LNCaP clone FGC (cell line): ENCODE data around the gene LRRC43.

Experiments used
- DNase-seq: peaks from one replicate; pipeline ENCODE4 v3.0.0-alpha.2; 2011; ENCODE audit warnings: low read depth
- H3K4me3 ChIP-seq: 2 replicates; pipeline ENCODE4 v1.5.1; 2011; ENCODE audit warnings: mild to moderate bottlenecking, low read depth, low read length, control low read depth
- TF ChIP-seq, protein P1 (sequence below): IDR thresholded peaks from 2 replicates; pipeline ENCODE4 v1.5.1; 2012; ENCODE audit warnings: mild to moderate bottlenecking; ENCODE audit not compliant: control insufficient read depth, insufficient read depth; ENCODE audit errors: extremely low read depth

LRRC43 gene

DNA sequence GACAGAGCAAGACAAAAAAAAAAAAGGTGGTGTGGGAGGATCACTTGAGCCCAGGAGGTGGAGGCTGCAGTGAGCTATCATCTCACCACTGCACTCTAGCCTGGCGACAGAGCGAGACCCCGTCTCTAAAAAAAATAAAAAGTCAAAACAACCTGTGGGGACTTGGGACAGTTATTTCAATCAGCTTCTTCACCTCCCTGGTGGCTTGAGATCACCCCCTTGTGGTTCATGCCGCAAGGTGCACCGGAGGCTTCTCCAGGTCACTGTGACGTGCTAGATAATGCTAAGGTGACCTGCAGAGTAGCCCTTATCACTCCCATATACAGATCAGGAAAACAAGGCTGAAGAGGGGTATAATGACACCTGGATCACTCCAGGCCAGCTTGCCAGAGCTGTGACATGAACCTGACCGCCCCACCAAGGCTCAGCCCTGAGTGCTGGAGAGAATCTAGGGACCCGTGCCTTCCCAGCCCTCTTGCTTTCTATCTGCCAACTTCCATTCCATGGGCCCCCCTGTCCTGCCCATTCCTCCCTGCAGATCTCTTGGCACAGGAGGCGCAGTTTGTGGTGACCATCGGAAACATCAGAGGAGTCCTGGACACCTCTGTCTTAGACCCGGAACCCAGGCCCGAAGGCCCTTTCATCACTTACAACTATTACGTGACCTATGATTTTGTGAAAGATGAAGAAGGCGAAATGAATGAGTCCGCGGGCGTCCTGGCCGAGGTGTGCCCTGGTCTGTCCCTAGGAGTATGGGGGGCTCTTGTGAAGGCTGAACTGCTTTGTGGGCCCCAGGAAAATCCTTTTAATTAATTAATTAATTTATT lies 8.1 kb downstream of the LRRC43 start:
- TF ChIP-seq, protein P1, sequence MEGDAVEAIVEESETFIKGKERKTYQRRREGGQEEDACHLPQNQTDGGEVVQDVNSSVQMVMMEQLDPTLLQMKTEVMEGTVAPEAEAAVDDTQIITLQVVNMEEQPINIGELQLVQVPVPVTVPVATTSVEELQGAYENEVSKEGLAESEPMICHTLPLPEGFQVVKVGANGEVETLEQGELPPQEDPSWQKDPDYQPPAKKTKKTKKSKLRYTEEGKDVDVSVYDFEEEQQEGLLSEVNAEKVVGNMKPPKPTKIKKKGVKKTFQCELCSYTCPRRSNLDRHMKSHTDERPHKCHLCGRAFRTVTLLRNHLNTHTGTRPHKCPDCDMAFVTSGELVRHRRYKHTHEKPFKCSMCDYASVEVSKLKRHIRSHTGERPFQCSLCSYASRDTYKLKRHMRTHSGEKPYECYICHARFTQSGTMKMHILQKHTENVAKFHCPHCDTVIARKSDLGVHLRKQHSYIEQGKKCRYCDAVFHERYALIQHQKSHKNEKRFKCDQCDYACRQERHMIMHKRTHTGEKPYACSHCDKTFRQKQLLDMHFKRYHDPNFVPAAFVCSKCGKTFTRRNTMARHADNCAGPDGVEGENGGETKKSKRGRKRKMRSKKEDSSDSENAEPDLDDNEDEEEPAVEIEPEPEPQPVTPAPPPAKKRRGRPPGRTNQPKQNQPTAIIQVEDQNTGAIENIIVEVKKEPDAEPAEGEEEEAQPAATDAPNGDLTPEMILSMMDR, result peak; percentile 96
- DNase-seq, result peak; percentile 35
- H3K4me3 ChIP-seq, result no peak overlapping the region

DNA sequence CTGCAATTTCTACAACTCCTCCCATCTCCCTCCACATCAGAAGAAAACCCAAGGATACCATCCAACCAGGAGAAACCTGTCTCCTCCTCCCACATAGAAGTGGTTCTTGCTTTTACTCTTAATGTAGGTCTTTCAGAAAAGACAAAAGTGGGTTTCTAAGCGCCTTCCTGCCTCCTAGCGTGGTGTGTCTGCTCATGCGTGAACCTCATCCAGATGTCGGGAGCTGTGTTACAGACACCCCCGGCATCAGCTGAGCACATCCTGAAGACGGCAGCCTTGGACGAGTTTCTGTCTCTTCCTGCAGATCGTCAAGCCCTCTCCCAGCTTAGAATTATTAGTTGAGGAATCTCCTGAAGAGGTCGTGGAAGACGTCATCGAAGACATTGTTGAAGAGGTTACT lies 9.5 kb downstream of the LRRC43 start:
- DNase-seq, result no peak
- TF ChIP-seq, protein P1, result no peak
- H3K4me3 ChIP-seq, result no peak overlapping the region

DNA sequence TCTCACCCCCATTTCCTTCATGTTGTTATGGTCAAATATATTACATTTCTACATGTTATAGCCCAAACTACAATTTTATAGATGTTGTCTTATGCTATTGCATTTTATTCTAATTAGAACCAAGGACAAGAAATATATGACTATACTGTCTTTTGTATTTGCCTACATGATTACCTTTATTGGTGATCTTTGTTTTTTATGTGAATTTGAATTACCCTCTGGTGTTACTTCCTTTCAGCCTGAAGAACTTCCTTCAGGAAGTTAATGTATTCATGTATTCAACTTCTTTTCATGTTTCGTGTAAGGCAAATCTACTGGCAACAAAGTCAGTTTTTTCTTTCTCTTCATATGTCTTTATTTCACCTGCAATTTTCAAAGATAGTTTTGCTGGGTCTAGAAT lies 11.9 kb downstream of the LRRC43 start:
- no peak for DNase-seq
- TF ChIP-seq, protein P1, result no peak

DNA sequence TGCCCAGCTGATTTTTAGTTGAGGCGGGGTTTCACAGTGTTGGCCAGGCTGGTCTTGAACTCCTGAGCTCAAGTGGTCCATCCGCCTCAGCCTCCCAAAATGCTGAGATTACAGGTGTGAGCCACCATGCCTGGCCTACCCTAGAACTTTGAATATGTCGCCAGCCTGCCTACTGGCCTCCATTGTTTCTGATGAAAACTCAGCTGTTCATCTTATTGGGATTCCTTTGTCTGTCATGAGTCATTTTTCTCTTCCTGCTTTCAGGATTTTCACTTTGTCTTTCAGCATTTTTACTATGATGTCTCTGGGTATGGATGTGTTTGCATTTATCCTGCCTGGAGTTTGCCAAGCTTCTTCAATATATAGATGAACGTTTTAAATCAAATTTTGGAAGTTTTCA lies 12.5 kb downstream of the LRRC43 start:
- TF ChIP-seq, protein P1, result no peak
- no peak for DNase-seq
- no peak overlapping the region for H3K4me3 ChIP-seq

More for the DNA sequence above, 11.9 kb downstream of the LRRC43 start:
- H3K4me3 ChIP-seq, result no peak overlapping the region

DNA sequence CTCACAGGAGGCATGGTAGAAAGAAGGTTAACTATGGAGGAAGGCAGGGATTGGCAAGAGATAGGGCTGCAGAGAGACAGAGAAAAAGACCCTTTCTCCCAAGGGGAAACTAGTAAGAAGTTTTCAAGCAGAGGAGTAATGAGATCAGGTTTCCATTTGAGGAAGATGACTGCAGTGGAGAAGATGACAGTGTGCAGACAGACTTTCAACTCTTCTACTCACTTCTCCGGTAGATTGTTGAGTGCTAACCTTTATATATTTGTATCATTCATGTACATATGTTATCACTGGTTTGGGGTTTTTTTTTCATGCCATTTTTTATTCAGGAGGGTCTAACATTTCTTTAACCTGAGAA lies 14.7 kb downstream of the LRRC43 start:
- TF ChIP-seq, protein P1, result no peak
- H3K4me3 ChIP-seq, result no peak overlapping the region

DNA sequence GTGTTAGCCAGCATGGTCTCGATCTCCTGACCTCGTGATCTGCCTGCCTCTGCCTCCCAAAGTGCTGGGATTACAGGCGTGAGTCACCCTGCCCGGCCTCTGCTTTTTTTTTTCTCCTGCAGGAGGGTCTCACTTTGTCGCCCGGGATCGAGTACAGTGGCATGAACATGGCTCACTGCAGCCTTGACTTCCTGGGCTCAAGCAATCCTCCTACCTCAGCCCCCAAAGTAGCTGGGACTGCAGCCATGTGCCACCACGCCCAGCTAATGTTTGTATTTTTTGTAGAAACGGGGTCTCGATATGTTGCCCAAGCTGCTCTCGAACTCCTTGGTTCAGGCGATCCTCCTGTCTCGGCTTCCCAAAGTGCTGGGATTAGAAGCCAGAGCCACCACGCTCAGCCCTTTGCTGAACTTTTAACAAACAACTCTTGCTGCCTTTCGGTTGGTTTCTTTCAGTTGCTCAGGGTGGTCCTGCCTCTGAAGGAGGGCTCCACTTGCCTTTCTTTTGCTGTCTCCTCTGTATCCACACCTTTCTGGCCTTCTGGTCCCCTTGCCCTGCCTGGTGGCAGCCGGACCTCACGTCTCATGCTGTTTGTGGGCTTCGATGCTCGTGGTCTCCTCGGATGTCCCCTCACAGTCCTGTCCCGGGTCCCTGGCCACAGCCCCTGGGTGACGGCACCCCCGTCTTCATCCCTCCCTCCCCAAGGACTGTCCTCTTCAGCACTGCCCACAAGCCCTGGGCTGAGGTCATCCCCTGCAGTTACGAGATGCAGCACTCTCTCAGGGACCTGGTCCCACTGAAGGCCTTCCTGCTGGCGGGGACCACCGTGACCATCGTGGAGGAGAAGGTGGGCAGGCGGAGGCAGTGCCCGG lies 16.8 kb downstream of the LRRC43 start:
- DNase-seq, result no peak
- no peak overlapping the region for H3K4me3 ChIP-seq
- TF ChIP-seq, protein P1, result no peak

More for the DNA sequence above, 14.7 kb downstream of the LRRC43 start:
- DNase-seq, result no peak
